OCI-LY1 (cell line): Measurements from ENCODE around the gene TMOD2.

Source experiments
- H2AFZ ChIP-seq: fragments of 200-600 bp; sonication (generic), shearing (Covaris generic); 2 replicates; pipeline ENCODE4 v1.6.0; 2014; ENCODE audit warnings: antibody characterized with exemption, mild to moderate bottlenecking, low read length
- H3F3A ChIP-seq: fragments of 200-600 bp; sonication (generic), shearing (Covaris generic); 2 replicates; pipeline ENCODE4 v1.6.0; 2014; ENCODE audit warnings: mild to moderate bottlenecking, antibody characterized with exemption, low read length, moderate library complexity; ENCODE audit not compliant: insufficient read depth
- H3K27ac ChIP-seq: fragments of 200-600 bp; sonication (generic); 2 replicates; pipeline ENCODE4 v1.5.1; 2014; ENCODE audit warnings: low read length, mixed run types, mild to moderate bottlenecking, low read depth; ENCODE audit not compliant: poor library complexity, severe bottlenecking
- H3K27me3 ChIP-seq: fragments of 200-600 bp; sonication (generic); 2 replicates; pipeline ENCODE4 v1.6.0; 2014; ENCODE audit warnings: antibody characterized with exemption, mild to moderate bottlenecking, low read length, moderate library complexity; ENCODE audit not compliant: insufficient read depth
- H3K36me3 ChIP-seq: fragments of 200-600 bp; sonication (generic); 2 replicates; pipeline ENCODE4 v1.6.1; 2014; ENCODE audit warnings: mild to moderate bottlenecking, antibody characterized with exemption, low read length, moderate library complexity, mixed read lengths; ENCODE audit not compliant: insufficient read depth
- H3K4me1 ChIP-seq: fragments of 200-600 bp; sonication (generic); 2 replicates; pipeline ENCODE4 v1.5.1; 2014; ENCODE audit warnings: mild to moderate bottlenecking, low read length, moderate library complexity; ENCODE audit not compliant: insufficient read depth, severe bottlenecking
- H3K4me2 ChIP-seq: fragments of 200-600 bp; sonication (generic), shearing (Covaris generic); 2 replicates; pipeline ENCODE4 v1.6.1; 2014; ENCODE audit warnings: low read length
- H3K4me3 ChIP-seq: fragments of 200-600 bp; sonication (generic); 2 replicates; pipeline ENCODE4 v1.5.1; 2014; ENCODE audit warnings: low read length, low read depth, mild to moderate bottlenecking, mixed read lengths; ENCODE audit not compliant: poor library complexity, severe bottlenecking
- H3K79me2 ChIP-seq: fragments of 200-600 bp; shearing (Covaris generic); 2 replicates; pipeline ENCODE4 v1.6.1; 2016; ENCODE audit warnings: mixed run types, low read length, mixed read lengths; ENCODE audit not compliant: insufficient read depth
- H3K9ac ChIP-seq: fragments of 200-600 bp; sonication (generic), shearing (Covaris generic); 2 replicates; pipeline ENCODE4 v1.6.1; 2014; ENCODE audit warnings: mild to moderate bottlenecking, low read length, mixed read lengths
- H3K9me2 ChIP-seq: fragments of 200-600 bp; sonication (generic), shearing (Covaris generic); 2 replicates; pipeline ENCODE4 v1.6.1; 2014; ENCODE audit warnings: low read depth, mild to moderate bottlenecking, low read length, mixed read lengths
- H3K9me3 ChIP-seq: fragments of 200-600 bp; shearing (Covaris generic); 2 replicates; pipeline ENCODE4 v1.6.1; 2014; ENCODE audit warnings: low read length, mixed read lengths
- H4K20me1 ChIP-seq: fragments of 200-600 bp; sonication (generic), shearing (Covaris generic); 2 replicates; pipeline ENCODE4 v1.6.0; 2016; ENCODE audit warnings: mild to moderate bottlenecking, low read length; ENCODE audit not compliant: insufficient read depth
- EZH2 ChIP-seq: fragments of 200-600 bp; sonication (generic), shearing (Covaris generic); IDR thresholded peaks from 2 replicates; pipeline ENCODE4 v1.8.0; 2017; ENCODE audit warnings: borderline replicate concordance, mixed run types, mild to moderate bottlenecking, antibody characterized with exemption, low read length, moderate library complexity, mixed read lengths
- TF ChIP-seq, protein P1 (sequence below): fragments of 200-600 bp; sonication (generic), shearing (Covaris generic); IDR thresholded peaks from 2 replicates; pipeline ENCODE4 v1.5.1; 2017; ENCODE audit warnings: mild to moderate bottlenecking, antibody characterized with exemption, low read length, moderate library complexity, mixed read lengths

Gene TMOD2

DNA sequence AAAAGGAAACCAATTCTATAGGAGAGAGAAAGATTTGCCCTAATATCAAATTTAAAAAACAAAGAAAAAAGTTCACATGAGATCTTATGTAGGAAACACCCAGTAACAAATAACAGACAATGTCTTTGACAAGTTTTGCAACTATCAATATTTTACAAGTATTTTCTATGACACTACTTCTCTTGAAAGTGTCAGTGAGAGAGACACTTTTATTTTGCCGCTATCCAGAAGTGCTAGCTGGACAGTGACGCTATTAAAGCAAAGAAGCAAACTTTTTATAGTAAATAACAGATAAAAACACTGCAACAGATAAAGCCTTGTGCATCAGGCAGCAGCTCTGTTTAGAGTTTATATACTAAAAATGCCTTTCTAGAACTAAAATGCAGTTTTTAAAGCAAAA is 27.2 kb upstream of the TMOD2 start:
- Histone ChIP-seq H4K20me1 (no peaks in the 10 kb centered on the region), H3K9me2 (no peaks in the 10 kb centered on the region), H3K27me3 (no peaks in the 10 kb centered on the region), H3K79me2 (no peaks in the 10 kb centered on the region), H2AFZ (no peak overlapping the region), H3K4me1 (peaks cover 1% of the 10 kb centered on the region), H3K27ac (no peak overlapping the region), H3K9ac (no peak overlapping the region), H3K36me3 (peaks cover 6% of the 10 kb centered on the region; the same call in 1 of the 2 replicates), H3F3A (no peaks in the 10 kb centered on the region), H3K9me3 (no peaks in the 10 kb centered on the region), H3K4me3 (no peak overlapping the region), H3K4me2 (no peak overlapping the region)
- TF ChIP-seq, protein P1, sequence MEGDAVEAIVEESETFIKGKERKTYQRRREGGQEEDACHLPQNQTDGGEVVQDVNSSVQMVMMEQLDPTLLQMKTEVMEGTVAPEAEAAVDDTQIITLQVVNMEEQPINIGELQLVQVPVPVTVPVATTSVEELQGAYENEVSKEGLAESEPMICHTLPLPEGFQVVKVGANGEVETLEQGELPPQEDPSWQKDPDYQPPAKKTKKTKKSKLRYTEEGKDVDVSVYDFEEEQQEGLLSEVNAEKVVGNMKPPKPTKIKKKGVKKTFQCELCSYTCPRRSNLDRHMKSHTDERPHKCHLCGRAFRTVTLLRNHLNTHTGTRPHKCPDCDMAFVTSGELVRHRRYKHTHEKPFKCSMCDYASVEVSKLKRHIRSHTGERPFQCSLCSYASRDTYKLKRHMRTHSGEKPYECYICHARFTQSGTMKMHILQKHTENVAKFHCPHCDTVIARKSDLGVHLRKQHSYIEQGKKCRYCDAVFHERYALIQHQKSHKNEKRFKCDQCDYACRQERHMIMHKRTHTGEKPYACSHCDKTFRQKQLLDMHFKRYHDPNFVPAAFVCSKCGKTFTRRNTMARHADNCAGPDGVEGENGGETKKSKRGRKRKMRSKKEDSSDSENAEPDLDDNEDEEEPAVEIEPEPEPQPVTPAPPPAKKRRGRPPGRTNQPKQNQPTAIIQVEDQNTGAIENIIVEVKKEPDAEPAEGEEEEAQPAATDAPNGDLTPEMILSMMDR: no peak
- TF ChIP-seq EZH2: no peak

DNA sequence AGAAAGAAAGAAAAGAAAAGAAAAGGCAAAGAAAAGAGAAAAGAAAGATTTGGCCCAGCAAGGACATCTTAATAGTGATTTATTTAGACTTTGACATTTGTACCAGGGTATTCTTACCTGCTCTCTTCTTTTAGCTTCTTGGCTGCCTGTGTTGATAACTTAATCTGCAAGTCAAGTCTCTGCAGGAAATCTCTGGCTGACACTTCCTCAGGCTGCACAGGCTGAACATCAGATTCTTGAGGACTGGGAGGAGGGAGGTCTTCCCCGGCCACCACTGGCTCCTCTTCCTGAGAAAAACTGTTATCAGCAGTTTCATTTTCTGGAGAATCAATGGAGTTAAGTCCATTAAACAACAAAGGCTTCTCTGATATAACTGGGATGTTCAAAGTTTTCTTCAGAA is 26.7 kb upstream of the TMOD2 start:
- H3K36me3 ChIP-seq: peaks cover 6% of the 10 kb centered on the region; the same call in 1 of the 2 replicates
- no peak overlapping the region for H3K9ac ChIP-seq
- H3K9me2 ChIP-seq: no peaks in the 10 kb centered on the region
- no peak overlapping the region for H3K4me3 ChIP-seq
- no peaks in the 10 kb centered on the region for H3K4me1 ChIP-seq
- H3K79me2 ChIP-seq: no peaks in the 10 kb centered on the region
- H3K9me3 ChIP-seq: no peaks in the 10 kb centered on the region
- H3K27me3 ChIP-seq: no peaks in the 10 kb centered on the region
- no peak overlapping the region for H3K27ac ChIP-seq
- no peaks in the 10 kb centered on the region for H3F3A ChIP-seq
- no peak overlapping the region for H3K4me2 ChIP-seq
- no peak for TF ChIP-seq EZH2
- TF ChIP-seq, protein P1: no peak
- no peak overlapping the region for H2AFZ ChIP-seq
- no peaks in the 10 kb centered on the region for H4K20me1 ChIP-seq

DNA sequence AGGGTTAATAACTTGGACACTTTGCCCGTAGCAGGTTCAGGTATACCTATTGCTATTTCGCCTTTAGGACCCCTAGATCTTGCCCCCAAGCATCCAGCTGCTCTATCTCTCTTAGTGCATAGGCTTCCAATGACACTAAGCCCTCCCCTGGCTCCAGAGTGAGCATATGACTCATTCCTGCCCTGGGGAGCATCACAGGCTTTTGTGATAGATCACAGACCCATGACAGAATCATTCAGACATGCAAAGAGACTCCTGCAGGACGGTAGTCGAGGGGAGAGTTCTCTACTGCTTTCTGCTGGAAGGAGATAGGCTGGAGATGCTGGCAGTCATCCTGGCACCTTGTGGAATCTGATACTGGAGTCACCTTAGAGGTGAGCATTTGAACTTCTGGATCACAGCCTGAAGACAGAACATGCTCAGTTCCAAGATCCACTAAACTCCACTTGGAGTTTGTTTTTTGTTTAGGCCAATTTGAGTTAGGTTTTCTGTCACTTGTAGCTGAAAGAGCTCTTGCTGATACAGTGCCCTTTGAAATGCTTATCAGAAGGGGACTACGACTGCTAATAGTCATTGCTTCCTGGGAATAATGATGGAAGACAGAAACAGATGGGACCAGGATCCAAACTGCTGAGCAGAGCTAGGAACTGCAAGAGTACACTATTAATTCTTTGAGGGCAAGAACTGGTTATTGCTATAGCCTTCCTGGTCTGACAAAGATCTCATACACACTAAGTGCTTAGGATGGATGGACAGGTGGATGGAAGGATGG is 24.9 kb upstream of the TMOD2 start:
- peaks cover 10% of the 10 kb centered on the region for H3K4me1 ChIP-seq
- TF ChIP-seq EZH2: no peak
- TF ChIP-seq, protein P1: no peak
- H3F3A ChIP-seq: no peaks in the 10 kb centered on the region
- H3K79me2 ChIP-seq: no peaks in the 10 kb centered on the region
- H3K9me2 ChIP-seq: no peaks in the 10 kb centered on the region
- no peaks in the 10 kb centered on the region for H3K27me3 ChIP-seq
- H3K36me3 ChIP-seq: peaks cover 6% of the 10 kb centered on the region; the same call in 1 of the 2 replicates
- H4K20me1 ChIP-seq: no peaks in the 10 kb centered on the region
- no peaks in the 10 kb centered on the region for H3K9me3 ChIP-seq
- H3K27ac ChIP-seq: no peak overlapping the region
- no peak overlapping the region for H3K4me3 ChIP-seq
- no peak overlapping the region for H3K9ac ChIP-seq
- H3K4me2 ChIP-seq: no peak overlapping the region
- no peak overlapping the region for H2AFZ ChIP-seq
